GM18505 (cell line): ENCODE results near the gene FCN2.

Experiments
- ATAC-seq: cut with Tn5 transposase; IDR thresholded peaks from one replicate; pipeline ENCODE4 v1.9.1; 2021; ENCODE audit not compliant: unreplicated experiment
- POLR2A ChIP-seq: IDR thresholded peaks from 4 replicates; pipeline ENCODE4 v1.6.1; 2011; ENCODE audit warnings: borderline replicate concordance; ENCODE audit not compliant: insufficient read depth, insufficient read length; ENCODE audit errors: extremely low read depth

FCN2 gene

DNA sequence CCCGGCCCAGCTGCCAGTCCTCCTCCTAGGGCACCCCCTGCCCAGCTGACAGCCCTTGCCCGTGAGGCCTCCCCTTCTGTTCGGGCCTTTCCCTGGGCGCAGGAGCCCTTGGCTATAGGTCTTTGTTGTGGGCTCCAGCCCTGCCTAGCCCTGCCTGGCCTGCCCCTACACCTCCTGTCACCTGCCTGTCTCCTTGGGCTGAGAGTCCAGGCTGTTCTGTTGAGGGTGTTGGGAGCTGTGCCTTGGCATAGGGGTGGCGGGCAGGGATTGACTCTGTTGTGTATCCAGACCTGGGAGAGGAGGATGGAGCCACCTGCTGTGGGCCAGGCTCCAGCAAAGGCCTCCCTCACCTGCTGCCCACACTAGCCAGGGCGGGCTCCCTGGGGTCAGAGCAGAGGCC lies 11.6 kb downstream of the FCN2 start:
- TF ChIP-seq POLR2A: no peak

DNA sequence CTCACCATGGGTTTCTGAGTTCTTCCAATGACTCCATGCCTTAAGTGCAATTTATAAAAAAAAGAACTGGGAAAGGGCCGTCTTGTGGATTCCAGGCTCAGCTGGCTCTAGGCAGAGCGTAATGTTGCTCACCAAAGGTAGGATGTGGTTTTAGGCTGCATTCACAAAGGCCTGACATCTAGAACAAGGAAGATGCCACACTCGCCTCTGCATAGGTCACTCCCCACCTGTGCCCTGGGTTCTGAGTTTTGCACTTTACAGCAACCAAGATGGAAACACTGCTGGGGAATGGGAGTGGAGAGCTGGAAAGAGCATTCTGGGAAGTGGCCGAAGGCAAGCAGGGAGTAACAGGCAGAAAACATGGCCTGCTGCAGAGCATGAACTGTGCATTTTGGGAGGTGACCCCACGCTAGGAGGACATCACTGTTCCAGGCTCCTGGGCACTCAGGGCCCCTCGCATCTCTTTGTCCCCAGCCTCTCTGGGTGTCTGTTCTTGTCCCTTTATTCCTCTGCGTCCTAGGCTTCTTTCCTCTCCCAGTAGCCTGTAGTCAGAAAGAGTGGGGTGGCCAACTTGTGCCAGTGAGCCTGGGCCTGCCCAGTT lies 12.3 kb downstream of the FCN2 start:
- no peak for TF ChIP-seq POLR2A
- ATAC-seq: no peak

More for the DNA sequence above, 11.6 kb downstream of the FCN2 start:
- ATAC-seq: no peak

DNA sequence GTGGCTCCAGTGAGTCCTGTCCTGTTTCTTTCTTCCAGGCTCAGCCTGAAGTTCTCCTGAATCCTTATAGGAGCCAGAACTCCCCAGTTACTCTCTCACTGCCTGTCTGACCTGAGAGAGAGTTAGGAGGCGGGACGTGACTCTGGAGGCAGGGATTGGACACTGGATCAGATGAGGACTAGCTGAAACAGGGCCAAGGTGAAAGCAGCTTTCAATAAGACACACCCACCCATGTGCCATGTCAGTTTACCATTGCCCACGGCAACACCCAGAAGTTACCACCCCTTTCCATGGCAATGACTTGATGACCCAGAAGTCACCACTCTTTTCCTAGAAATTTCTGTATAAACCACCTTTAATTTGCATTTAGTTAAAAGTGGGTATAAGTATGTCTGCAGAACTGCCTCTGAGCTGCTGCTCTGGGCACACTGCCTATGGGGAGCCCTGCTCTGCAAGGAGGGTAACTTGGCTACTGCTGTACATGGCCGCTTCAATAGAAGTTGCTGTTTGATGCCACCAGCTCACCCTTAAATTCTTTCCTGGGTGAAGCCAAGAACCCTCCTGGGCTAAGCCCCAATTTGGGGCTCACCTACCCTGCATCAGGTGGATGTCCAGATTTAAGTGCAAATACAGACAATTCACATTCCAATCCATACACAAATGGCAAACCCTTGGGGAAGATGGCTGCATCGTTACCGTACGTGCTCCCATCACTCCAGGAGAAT lies 13.7 kb downstream of the FCN2 start:
- no peak for ATAC-seq
- no peak for TF ChIP-seq POLR2A

DNA sequence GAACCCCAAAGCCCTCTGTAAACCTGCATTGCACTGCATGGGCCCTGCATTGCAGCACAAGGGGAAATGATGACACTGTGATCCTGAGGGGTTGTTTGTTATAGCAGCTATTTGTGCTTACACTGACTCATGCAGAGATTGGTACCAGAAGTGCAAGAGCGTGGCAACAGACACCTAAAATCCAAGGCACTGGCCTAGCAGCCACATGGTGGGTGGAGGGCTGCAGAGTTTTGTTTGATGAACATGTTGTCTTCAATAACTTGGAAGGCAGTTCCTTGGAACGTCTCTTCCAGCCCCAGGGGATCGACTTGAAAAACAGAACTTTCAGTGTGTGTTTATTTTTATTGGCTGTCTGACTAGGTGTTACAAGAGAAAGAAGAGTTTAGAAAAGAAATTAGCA lies 14.5 kb downstream of the FCN2 start:
- no peak for TF ChIP-seq POLR2A
- no peak for ATAC-seq

DNA sequence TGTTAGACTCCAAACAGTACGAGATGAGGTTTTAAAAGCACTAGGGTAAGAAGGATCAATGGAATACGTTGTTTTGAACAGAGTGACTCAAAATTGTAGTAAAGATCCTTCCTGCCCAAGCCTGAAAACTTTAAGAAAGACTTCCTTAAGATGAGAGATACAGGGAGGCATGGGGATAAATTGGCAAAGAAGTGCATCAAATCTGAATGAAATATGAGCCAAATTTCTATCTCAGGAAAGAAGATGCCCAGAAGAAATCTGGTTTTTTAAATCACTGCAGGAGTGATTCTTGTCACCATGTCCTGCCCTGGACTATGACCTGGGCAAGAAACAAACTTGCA lies 14.9 kb downstream of the FCN2 start:
- ATAC-seq: no peak

DNA sequence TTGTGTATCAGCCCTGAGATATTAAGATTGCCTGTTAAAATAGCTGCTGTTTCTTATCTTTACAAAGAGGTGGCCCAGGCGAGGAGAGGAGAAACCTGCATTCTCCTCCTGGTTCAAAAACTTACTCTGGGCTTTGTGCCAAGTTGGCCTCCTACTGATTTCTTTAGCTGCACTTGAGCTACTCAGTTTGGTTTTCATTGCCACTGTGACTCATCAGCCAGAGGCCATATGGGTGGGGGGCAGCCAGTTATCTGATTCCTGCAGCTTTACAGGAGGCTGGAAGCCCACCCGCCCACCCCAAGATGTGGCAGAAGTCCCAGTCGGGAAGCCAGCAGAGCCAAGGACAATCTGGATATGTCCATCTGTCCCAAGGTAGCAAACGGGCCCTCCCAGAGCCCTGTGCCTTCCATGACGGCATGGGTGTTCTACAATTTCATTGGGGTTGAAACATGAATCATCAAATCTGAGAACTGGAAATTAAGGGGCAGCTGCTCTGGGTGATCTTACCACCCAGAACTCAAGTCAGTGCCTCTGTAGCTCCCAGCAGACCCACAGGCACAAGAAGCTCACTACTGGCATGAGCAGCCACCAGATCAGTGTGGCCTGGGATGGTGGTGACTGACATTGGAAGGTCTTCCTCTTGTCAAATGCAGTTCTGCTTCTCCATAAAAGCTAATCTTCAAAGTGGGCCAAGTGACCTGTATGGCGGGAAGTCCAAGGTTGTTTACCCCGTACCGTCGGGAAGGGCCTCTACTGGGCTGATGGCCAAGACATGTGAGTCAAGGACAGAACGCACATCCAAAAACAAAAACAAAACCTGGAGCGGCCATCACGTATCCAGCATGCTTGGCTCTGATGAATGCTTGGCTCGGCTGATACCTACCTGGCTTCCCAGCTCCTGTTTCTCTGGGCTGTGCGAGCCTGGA lies 15.6 kb downstream of the FCN2 start:
- no peak for ATAC-seq
- TF ChIP-seq POLR2A: no peak

More for the DNA sequence above, 14.9 kb downstream of the FCN2 start:
- TF ChIP-seq POLR2A: no peak

DNA sequence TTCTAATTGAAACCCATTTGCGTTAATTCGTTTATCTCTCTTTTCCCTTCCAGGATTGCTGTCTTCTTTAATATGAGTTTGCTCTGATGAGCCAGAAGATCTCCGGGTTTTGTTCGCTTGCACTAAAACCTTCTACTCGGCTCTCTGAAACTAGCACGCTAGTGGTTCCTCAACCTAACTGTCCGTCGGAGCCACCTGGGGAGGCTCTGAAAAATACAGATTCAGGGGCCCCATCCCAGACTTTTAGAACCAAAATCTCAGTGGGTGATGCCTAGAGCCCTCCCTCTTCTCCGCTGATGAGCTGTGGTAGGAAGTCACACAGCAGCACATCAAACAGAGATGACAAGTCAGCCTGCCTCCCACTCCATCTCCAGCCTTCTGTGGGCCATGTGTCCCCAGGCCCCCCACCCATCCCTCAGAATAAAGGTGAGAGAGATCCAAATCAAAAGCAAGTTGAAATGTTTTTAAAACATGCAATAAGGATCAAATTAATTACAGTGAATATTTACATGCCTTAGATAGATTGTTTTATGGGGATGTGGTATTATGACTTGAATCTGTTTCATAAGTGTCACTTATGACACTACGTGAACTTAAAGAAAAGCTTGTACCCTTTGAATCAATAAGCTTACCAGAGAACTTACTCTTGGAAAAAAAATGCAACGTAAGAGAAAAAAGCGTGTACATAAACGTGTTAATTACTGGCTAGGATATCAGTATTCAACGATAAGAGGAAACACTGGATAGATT lies 16.4 kb downstream of the FCN2 start:
- ATAC-seq: no peak
- no peak for TF ChIP-seq POLR2A

DNA sequence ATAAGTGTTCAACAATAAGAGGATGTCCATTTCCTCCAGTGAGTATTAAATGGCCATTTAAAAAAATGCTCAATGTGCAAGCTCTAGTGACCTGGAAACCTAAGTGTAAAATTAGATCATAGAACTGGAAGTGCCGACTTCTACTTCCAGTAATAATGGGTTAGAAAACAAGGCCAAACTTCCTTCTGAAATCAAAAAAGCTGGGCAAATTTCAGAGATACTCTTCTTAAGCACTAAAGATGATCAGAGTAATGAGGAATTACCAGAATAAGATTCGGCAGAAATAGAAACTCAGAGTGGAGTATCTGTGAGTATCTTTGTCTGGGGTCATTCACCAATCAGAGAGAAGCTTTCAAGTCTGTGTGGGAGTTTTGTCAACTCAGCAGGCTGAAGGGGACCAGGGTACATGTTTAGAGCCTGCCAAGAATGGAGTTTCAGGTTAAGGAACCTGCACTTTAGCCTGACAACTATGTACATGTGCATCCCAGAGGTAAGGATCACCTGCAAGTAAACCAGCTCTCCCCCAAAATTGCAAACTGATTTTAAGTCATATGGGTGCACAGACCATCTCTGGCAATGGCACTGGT lies 17.1 kb downstream of the FCN2 start:
- ATAC-seq: no peak

DNA sequence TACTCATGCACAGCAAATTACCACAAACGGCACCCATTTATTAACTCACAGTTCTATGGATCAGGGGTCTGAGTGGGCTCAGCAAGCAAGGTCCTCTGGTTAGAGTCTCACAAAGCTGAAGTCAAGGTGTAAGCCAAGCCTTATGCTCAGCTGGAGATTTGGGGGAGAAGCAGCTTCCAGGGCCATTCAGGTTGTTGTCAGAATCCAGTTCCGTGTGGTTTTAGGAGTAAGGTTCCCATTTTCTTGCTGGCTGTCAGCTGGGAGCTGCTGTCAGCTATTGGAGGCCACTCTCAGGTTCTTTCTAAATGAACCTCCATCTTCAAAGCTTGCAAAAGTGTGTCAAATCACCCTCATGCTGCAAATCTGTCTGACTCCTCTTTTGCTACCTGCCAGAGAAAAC lies 17.7 kb downstream of the FCN2 start:
- TF ChIP-seq POLR2A: no peak
- no peak for ATAC-seq

More for the DNA sequence above, 17.1 kb downstream of the FCN2 start:
- TF ChIP-seq POLR2A: no peak

DNA sequence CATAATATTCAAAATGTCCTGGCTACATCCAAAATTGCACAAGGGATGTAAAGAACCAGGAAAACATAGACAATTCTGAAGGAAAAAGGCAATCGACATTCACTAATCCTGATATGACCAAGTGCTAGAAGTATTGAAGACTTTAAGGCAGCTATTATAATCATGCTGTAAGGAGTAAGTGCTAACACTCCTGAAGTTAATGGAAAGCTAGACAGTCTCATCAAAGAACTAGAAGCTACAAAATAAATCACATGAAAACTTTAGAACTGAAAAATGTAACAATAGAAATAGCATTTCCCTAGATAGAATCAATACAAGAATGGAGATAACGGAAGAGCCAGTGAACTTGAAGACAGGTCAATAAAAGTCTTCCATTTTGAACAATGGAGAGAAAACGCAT lies 18.6 kb downstream of the FCN2 start:
- no peak for ATAC-seq
- TF ChIP-seq POLR2A: no peak

DNA sequence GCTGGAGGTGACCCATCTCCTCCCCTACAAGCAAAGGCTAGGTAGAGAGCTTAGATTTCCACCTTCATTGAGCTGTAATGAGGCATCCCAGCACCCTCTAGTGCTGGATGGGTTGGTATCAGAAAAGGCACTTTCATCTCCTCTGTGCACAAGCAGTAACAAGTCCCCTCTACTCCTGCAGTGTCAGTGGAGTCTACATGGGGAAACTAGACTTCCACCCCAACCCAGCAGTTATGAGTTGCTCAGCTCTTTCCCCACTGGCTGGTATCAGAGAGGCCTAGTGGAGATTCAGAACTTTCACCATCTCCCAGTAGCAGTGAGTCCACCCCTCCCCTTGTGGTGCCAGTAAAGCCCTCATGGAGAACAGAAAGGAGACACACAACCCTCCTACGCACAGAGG lies 19.2 kb downstream of the FCN2 start:
- TF ChIP-seq POLR2A: no peak
- no peak for ATAC-seq

DNA sequence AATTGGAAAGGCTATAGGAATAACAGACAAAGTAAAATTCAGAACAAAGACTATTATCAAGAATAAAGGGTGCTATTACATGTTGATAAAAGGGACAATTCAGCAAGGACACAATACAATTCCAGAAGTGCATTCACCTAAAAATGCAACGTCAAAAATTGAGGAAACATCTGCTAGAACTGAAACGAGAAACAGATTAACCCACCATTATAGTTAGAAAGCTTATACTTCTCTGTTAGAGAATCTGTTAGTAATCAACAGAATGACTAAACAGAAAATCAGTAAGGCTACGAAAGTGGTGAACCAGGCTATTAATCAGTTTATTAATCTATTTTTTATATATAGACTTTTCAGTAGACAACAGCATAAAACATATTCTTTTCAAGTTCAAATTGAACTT lies 22.3 kb downstream of the FCN2 start:
- ATAC-seq: no peak
- TF ChIP-seq POLR2A: no peak

DNA sequence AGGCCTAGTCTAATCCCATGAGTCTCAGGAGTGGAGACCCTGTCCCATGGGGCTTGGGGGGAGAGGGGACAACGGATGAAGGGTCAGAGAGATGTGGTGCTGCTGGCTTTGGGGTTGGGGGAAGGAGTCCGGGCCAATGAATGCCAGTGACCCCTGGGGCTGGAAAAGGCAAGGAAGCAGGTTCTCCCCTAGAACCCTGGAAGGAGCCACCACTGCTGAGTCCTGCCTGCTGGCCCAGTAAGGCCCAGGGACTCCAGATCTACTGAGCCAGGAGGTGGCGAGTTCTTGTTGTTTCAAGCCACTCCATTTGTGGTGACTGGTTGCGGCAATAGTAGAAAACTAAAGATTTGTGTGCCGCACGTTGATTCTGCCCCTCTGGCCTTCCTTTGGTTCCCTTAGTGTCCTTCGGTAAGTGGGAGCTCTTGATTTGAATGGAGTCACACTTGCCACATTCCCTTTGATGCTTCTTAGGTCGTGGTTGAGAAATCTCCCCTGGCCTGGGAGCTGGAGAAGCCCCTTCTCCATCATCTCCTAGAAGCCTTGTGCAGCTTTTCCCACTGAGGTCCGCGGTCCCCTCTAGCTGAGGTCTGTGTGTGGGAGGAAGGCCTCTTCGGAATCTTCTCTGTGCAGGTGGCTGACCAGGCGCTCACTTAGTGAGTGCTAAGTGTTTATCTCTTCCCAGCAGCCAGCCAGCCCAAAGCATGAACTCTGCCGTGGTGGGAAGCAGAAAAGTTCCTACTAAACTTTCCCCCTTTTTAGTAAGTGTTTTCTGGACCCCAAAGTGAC lies 28.1 kb downstream of the FCN2 start:
- TF ChIP-seq POLR2A: no peak
- no peak for ATAC-seq
